GM23338 (cell line): ENCODE measurements around the gene FGA. TPM values are rescaled to one million over a fixed set of nuclear protein-coding genes. Genes with fewer than 3 reads are reported as not detected.
A peak's percentile ranks its signal among the peaks of the same experiment; 100 is the strongest.

ENCODE experiments used
- ATAC-seq: fragments of 200-7000 bp; cut with Tn5 transposase; 3 replicates; pipeline ENCODE4 v1.9.1; 2020
- DNase-seq: peaks from one replicate; pipeline ENCODE4 v3.0.0-alpha.2; 2015; ENCODE audit warnings: low spot score
- H2AFZ ChIP-seq: fragments of 200-600 bp; sonication (generic); 2 replicates; pipeline ENCODE4 v1.8.0; 2016; ENCODE audit warnings: antibody characterized with exemption, mild to moderate bottlenecking, moderate library complexity
- H3F3A ChIP-seq: fragments of 200-600 bp; sonication (generic); replicated peaks from 2 replicates; pipeline ENCODE4 v1.8.0; 2017; ENCODE audit warnings: antibody characterized with exemption, mixed run types, low read depth
- H3K27ac ChIP-seq: fragments of 200-600 bp; sonication (generic); 2 replicates; pipeline ENCODE4 v1.6.1; 2016; ENCODE audit warnings: low read depth
- H3K27me3 ChIP-seq: fragments of 200-600 bp; sonication (generic); 2 replicates; pipeline ENCODE4 v1.8.0; 2016; ENCODE audit warnings: mild to moderate bottlenecking, mixed run types, moderate library complexity; ENCODE audit not compliant: insufficient read depth
- H3K36me3 ChIP-seq: fragments of 200-600 bp; sonication (generic); 2 replicates; pipeline ENCODE4 v1.8.0; 2016; ENCODE audit warnings: mild to moderate bottlenecking; ENCODE audit not compliant: insufficient read depth
- H3K4me1 ChIP-seq: fragments of 200-600 bp; sonication (generic); 2 replicates; pipeline ENCODE4 v1.8.0; 2016; ENCODE audit warnings: mild to moderate bottlenecking, moderate library complexity; ENCODE audit not compliant: insufficient read depth
- H3K4me2 ChIP-seq: fragments of 200-600 bp; sonication (generic); 2 replicates; pipeline ENCODE4 v1.7.1; 2017; ENCODE audit warnings: mixed run types
- H3K4me3 ChIP-seq: fragments of 200-600 bp; sonication (generic); 2 replicates; pipeline ENCODE4 v1.6.1; 2016; ENCODE audit warnings: mixed run types
- H3K79me2 ChIP-seq: fragments of 200-600 bp; sonication (generic); replicated peaks from 2 replicates; pipeline ENCODE4 v1.8.0; 2017; ENCODE audit warnings: mild to moderate bottlenecking; ENCODE audit not compliant: insufficient read depth
- H3K9me2 ChIP-seq: fragments of 200-600 bp; sonication (generic); 2 replicates; pipeline ENCODE4 v1.8.0; 2017; ENCODE audit not compliant: insufficient read depth
- H4K20me1 ChIP-seq: fragments of 200-600 bp; sonication (generic); replicated peaks from 2 replicates; pipeline ENCODE4 v1.8.0; 2017; ENCODE audit warnings: mild to moderate bottlenecking; ENCODE audit not compliant: insufficient read depth
- H3K27ac Mint-ChIP-seq: 2 replicates; pipeline ENCODE4 v1.8.0; 2020; ENCODE audit warnings: inconsistent platforms, mild to moderate bottlenecking, moderate library complexity, mixed read lengths
- H3K27me3 Mint-ChIP-seq: 3 replicates; pipeline ENCODE4 v1.8.0; 2022; ENCODE audit warnings: low read depth, mild to moderate bottlenecking, moderate library complexity, mixed read lengths, inconsistent platforms; ENCODE audit not compliant: insufficient read depth, poor library complexity
- H3K36me3 Mint-ChIP-seq: 3 replicates; pipeline ENCODE4 v1.8.0; 2021; ENCODE audit warnings: low read depth, mild to moderate bottlenecking, inconsistent platforms, moderate library complexity, mixed read lengths
- H3K4me1 Mint-ChIP-seq: 3 replicates; pipeline ENCODE4 v1.8.0; 2020; ENCODE audit warnings: mild to moderate bottlenecking, inconsistent platforms, mixed read lengths
- H3K4me3 Mint-ChIP-seq: 3 replicates; pipeline ENCODE4 v1.8.0; 2021; ENCODE audit warnings: moderate library complexity, mild to moderate bottlenecking, inconsistent platforms, mixed read lengths
- H3K9me3 Mint-ChIP-seq: 3 replicates; pipeline ENCODE4 v1.8.0; 2020; ENCODE audit warnings: moderate library complexity, mild to moderate bottlenecking, inconsistent platforms, mixed read lengths
- EZH2 ChIP-seq: fragments of 200-600 bp; sonication (generic); IDR thresholded peaks from one replicate; pipeline ENCODE4 v1.8.0; 2017; ENCODE audit warnings: antibody characterized with exemption, mild to moderate bottlenecking, low read depth; ENCODE audit not compliant: unreplicated experiment
- JUNB ChIP-seq: IDR thresholded peaks from one replicate; pipeline ENCODE4 v1.6.1; 2016; ENCODE audit warnings: antibody characterized with exemption; ENCODE audit not compliant: unreplicated experiment
- NANOG ChIP-seq: IDR thresholded peaks from 2 replicates; pipeline ENCODE4 v1.6.1; 2016; ENCODE audit warnings: antibody characterized with exemption, borderline replicate concordance
- ZNF331 ChIP-seq: fragments of 250-450 bp; sonication (Bioruptor Pico); IDR thresholded peaks from 2 replicates; pipeline ENCODE4 v1.5.0; 2020; ENCODE audit warnings: low read depth, mild to moderate bottlenecking, moderate library complexity
- ZNF462 ChIP-seq: fragments of 250-450 bp; sonication (Bioruptor Pico); IDR thresholded peaks from 2 replicates; pipeline ENCODE4 v1.5.0; 2020; ENCODE audit warnings: mild to moderate bottlenecking, moderate library complexity
- long read RNA-seq: library from polyadenylated mRNA; unstranded; transcript quantifications from one replicate; pipeline ENCODE4 v2.0.0, GENCODE V29; 2020; ENCODE audit not compliant: unreplicated experiment
- polyA plus RNA-seq: library from polyadenylated mRNA; unstranded; fragments of >200 nt; fragmentation: Nextera tagmentation; extraction: Ambion mirVana; gene quantifications from 2 replicates; pipeline ENCODE4 v1.2.1, GENCODE V29; 2016
- total RNA-seq: library from RNA; depleted of rRNA; stranded (reverse); fragments of >200 nt; shearing (Covaris generic); gene quantifications from 2 replicates; pipeline ENCODE4 v1.2.3, GENCODE V29; 2014; rRNA removed
- TF ChIP-seq, protein P1 (sequence below): IDR thresholded peaks from 2 replicates; pipeline ENCODE4 v1.6.1; 2016; ENCODE audit warnings: antibody characterized with exemption
- TF ChIP-seq, protein P2 (sequence below), 2 experiments: fragments of 200-600 bp in 1 of 2; sonication (generic) in 1 of 2; conservative IDR thresholded peaks; 2 replicates each; pipeline versions ENCODE4 v1.5.1 to v1.6.1; 2016 to 2017; ENCODE audit warnings: antibody characterized with exemption in 2 of 2, low read depth in 2 of 2, mild to moderate bottlenecking in 2 of 2, moderate library complexity in 1 of 2

Gene FGA
- total RNA-seq (not detected in 2 replicates), polyA plus RNA-seq (not detected in 2 replicates)
- long read RNA-seq, result 0 reads

- H3K4me3 Mint-ChIP-seq, result no peak within 1 kb of the TSS
- Histone ChIP-seq H3K9me2 (no peaks in the 10 kb centered on the region; the same call in 1 of the 2 replicates), H3K27me3 (no peaks in the 10 kb centered on the region), H3K4me1 (no peaks in the 10 kb centered on the region), H3K79me2 (no peaks in the 10 kb centered on the region), H3K36me3 (no peaks in the 10 kb centered on the region), H2AFZ (no peak within 1 kb of the TSS; the same call in 1 of the 2 replicates), H3K27ac (no peak within 1 kb of the TSS), H3K4me3 (no peak within 1 kb of the TSS), H3K4me2 (no peak within 1 kb of the TSS), H3F3A (no peaks in the 10 kb centered on the region), H4K20me1 (no peaks in the 10 kb centered on the region)
- no peak within 1 kb of the TSS for H3K27ac Mint-ChIP-seq
- H3K27me3 Mint-ChIP-seq, result no peaks in the 10 kb centered on the region
- peaks cover 8% of the 10 kb centered on the region for H3K4me1 Mint-ChIP-seq
- no peaks in the 10 kb centered on the region for H3K36me3 Mint-ChIP-seq
- ATAC-seq (peak; percentile 76), DNase-seq (peak; percentile 50)
- TF ChIP-seq ZNF462 (CRISPR knock-in tag), result no peak
- H3K9me3 Mint-ChIP-seq, result no peaks in the 10 kb centered on the region
Measured at GRCh38 chr4:154590329-154591006, at the start of gene FGA. Gene FGA (minus strand): TSS chr4:154590742. CDS start chr4:154590687, 55 bp downstream.

- Histone ChIP-seq H4K20me1 (no peaks in the 10 kb centered on the region), H3K36me3 (no peaks in the 10 kb centered on the region), H3K4me3 (no peak overlapping the region), H3K9me2 (no peaks in the 10 kb centered on the region), H2AFZ (no peak overlapping the region), H3F3A (no peaks in the 10 kb centered on the region), H3K27me3 (0 out of 2 replicates have a peak, but pooled peaks cover 3% of the 10 kb centered on the region), H3K4me1 (peaks cover 5% of the 10 kb centered on the region; the same call in 1 of the 2 replicates), H3K27ac (no peak overlapping the region), H3K79me2 (no peaks in the 10 kb centered on the region), H3K4me2 (no peak overlapping the region)
- Mint-ChIP-seq H3K4me1 (peaks cover 11% of the 10 kb centered on the region), H3K36me3 (peaks cover 4% of the 10 kb centered on the region; the same call in 1 of the 3 replicates), H3K9me3 (peaks cover 3% of the 10 kb centered on the region; the same call in 2 of the 3 replicates), H3K27ac (no peak overlapping the region), H3K27me3 (peaks cover 2% of the 10 kb centered on the region), H3K4me3 (no peak overlapping the region)
- ATAC-seq (no peak), DNase-seq (no peak)
- no peak for TF ChIP-seq NANOG
- no peak for TF ChIP-seq EZH2
- TF ChIP-seq, protein P1, sequence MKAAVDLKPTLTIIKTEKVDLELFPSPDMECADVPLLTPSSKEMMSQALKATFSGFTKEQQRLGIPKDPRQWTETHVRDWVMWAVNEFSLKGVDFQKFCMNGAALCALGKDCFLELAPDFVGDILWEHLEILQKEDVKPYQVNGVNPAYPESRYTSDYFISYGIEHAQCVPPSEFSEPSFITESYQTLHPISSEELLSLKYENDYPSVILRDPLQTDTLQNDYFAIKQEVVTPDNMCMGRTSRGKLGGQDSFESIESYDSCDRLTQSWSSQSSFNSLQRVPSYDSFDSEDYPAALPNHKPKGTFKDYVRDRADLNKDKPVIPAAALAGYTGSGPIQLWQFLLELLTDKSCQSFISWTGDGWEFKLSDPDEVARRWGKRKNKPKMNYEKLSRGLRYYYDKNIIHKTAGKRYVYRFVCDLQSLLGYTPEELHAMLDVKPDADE, result no peak
- TF ChIP-seq JUNB, result no peak
- TF ChIP-seq ZNF331 (CRISPR knock-in tag), result no peak
- TF ChIP-seq, protein P2, sequence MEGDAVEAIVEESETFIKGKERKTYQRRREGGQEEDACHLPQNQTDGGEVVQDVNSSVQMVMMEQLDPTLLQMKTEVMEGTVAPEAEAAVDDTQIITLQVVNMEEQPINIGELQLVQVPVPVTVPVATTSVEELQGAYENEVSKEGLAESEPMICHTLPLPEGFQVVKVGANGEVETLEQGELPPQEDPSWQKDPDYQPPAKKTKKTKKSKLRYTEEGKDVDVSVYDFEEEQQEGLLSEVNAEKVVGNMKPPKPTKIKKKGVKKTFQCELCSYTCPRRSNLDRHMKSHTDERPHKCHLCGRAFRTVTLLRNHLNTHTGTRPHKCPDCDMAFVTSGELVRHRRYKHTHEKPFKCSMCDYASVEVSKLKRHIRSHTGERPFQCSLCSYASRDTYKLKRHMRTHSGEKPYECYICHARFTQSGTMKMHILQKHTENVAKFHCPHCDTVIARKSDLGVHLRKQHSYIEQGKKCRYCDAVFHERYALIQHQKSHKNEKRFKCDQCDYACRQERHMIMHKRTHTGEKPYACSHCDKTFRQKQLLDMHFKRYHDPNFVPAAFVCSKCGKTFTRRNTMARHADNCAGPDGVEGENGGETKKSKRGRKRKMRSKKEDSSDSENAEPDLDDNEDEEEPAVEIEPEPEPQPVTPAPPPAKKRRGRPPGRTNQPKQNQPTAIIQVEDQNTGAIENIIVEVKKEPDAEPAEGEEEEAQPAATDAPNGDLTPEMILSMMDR (conservative IDR thresholded peaks at IDR 0.05; ENCODE audit: low read depth in 2 of 2), result no peak
Measured at GRCh38 chr4:154634058-154634457, 43.5 kb upstream of the FGA start.
